GM23338 (cell line): ENCODE data around the gene JKAMP. TPM values are rescaled to one million over a fixed set of nuclear protein-coding genes. Genes with fewer than 3 reads are reported as not detected.

Experiments
- ATAC-seq: fragments of 200-7000 bp; cut with Tn5 transposase; 3 replicates; pipeline ENCODE4 v1.9.1; 2020
- DNase-seq: peaks from one replicate; pipeline ENCODE4 v3.0.0-alpha.2; 2015; ENCODE audit warnings: low spot score
- H2AFZ ChIP-seq: fragments of 200-600 bp; sonication (generic); 2 replicates; pipeline ENCODE4 v1.8.0; 2016; ENCODE audit warnings: antibody characterized with exemption, mild to moderate bottlenecking, moderate library complexity
- H3F3A ChIP-seq: fragments of 200-600 bp; sonication (generic); replicated peaks from 2 replicates; pipeline ENCODE4 v1.8.0; 2017; ENCODE audit warnings: antibody characterized with exemption, mixed run types, low read depth
- H3K27ac ChIP-seq: fragments of 200-600 bp; sonication (generic); 2 replicates; pipeline ENCODE4 v1.6.1; 2016; ENCODE audit warnings: low read depth
- H3K27me3 ChIP-seq: fragments of 200-600 bp; sonication (generic); 2 replicates; pipeline ENCODE4 v1.8.0; 2016; ENCODE audit warnings: mild to moderate bottlenecking, mixed run types, moderate library complexity; ENCODE audit not compliant: insufficient read depth
- H3K36me3 ChIP-seq: fragments of 200-600 bp; sonication (generic); 2 replicates; pipeline ENCODE4 v1.8.0; 2016; ENCODE audit warnings: mild to moderate bottlenecking; ENCODE audit not compliant: insufficient read depth
- H3K4me1 ChIP-seq: fragments of 200-600 bp; sonication (generic); 2 replicates; pipeline ENCODE4 v1.8.0; 2016; ENCODE audit warnings: mild to moderate bottlenecking, moderate library complexity; ENCODE audit not compliant: insufficient read depth
- H3K4me2 ChIP-seq: fragments of 200-600 bp; sonication (generic); 2 replicates; pipeline ENCODE4 v1.7.1; 2017; ENCODE audit warnings: mixed run types
- H3K4me3 ChIP-seq: fragments of 200-600 bp; sonication (generic); 2 replicates; pipeline ENCODE4 v1.6.1; 2016; ENCODE audit warnings: mixed run types
- H3K79me2 ChIP-seq: fragments of 200-600 bp; sonication (generic); replicated peaks from 2 replicates; pipeline ENCODE4 v1.8.0; 2017; ENCODE audit warnings: mild to moderate bottlenecking; ENCODE audit not compliant: insufficient read depth
- H3K9me2 ChIP-seq: fragments of 200-600 bp; sonication (generic); 2 replicates; pipeline ENCODE4 v1.8.0; 2017; ENCODE audit not compliant: insufficient read depth
- H4K20me1 ChIP-seq: fragments of 200-600 bp; sonication (generic); replicated peaks from 2 replicates; pipeline ENCODE4 v1.8.0; 2017; ENCODE audit warnings: mild to moderate bottlenecking; ENCODE audit not compliant: insufficient read depth
- H3K27ac Mint-ChIP-seq: 2 replicates; pipeline ENCODE4 v1.8.0; 2020; ENCODE audit warnings: inconsistent platforms, mild to moderate bottlenecking, moderate library complexity, mixed read lengths
- H3K27me3 Mint-ChIP-seq: 3 replicates; pipeline ENCODE4 v1.8.0; 2022; ENCODE audit warnings: low read depth, mild to moderate bottlenecking, moderate library complexity, mixed read lengths, inconsistent platforms; ENCODE audit not compliant: insufficient read depth, poor library complexity
- H3K36me3 Mint-ChIP-seq: 3 replicates; pipeline ENCODE4 v1.8.0; 2021; ENCODE audit warnings: low read depth, mild to moderate bottlenecking, inconsistent platforms, moderate library complexity, mixed read lengths
- H3K4me1 Mint-ChIP-seq: 3 replicates; pipeline ENCODE4 v1.8.0; 2020; ENCODE audit warnings: mild to moderate bottlenecking, inconsistent platforms, mixed read lengths
- H3K4me3 Mint-ChIP-seq: 3 replicates; pipeline ENCODE4 v1.8.0; 2021; ENCODE audit warnings: moderate library complexity, mild to moderate bottlenecking, inconsistent platforms, mixed read lengths
- H3K9me3 Mint-ChIP-seq: 3 replicates; pipeline ENCODE4 v1.8.0; 2020; ENCODE audit warnings: moderate library complexity, mild to moderate bottlenecking, inconsistent platforms, mixed read lengths
- CREB1 ChIP-seq: fragments of 250-450 bp; sonication (Bioruptor Pico); IDR thresholded peaks from 2 replicates; pipeline ENCODE4 v1.5.0; 2020; ENCODE audit warnings: low read depth, mild to moderate bottlenecking, moderate library complexity
- EZH2 ChIP-seq: fragments of 200-600 bp; sonication (generic); IDR thresholded peaks from one replicate; pipeline ENCODE4 v1.8.0; 2017; ENCODE audit warnings: antibody characterized with exemption, mild to moderate bottlenecking, low read depth; ENCODE audit not compliant: unreplicated experiment
- EZH2phosphoT487 ChIP-seq: fragments of 200-600 bp; sonication (generic); IDR thresholded peaks from one replicate; pipeline ENCODE4 v1.8.1; 2018; ENCODE audit warnings: antibody characterized with exemption; ENCODE audit not compliant: unreplicated experiment
- JUNB ChIP-seq: IDR thresholded peaks from one replicate; pipeline ENCODE4 v1.6.1; 2016; ENCODE audit warnings: antibody characterized with exemption; ENCODE audit not compliant: unreplicated experiment
- POLR2AphosphoS5 ChIP-seq: IDR thresholded peaks from 2 replicates; pipeline ENCODE4 v1.6.1; 2016; ENCODE audit warnings: antibody characterized with exemption, low read depth
- ZNF114 ChIP-seq: fragments of 250-450 bp; sonication (Bioruptor Pico); IDR thresholded peaks from 2 replicates; pipeline ENCODE4 v1.5.0; 2020; ENCODE audit warnings: mild to moderate bottlenecking, moderate library complexity
- ZNF331 ChIP-seq: fragments of 250-450 bp; sonication (Bioruptor Pico); IDR thresholded peaks from 2 replicates; pipeline ENCODE4 v1.5.0; 2020; ENCODE audit warnings: low read depth, mild to moderate bottlenecking, moderate library complexity
- ZNF462 ChIP-seq: fragments of 250-450 bp; sonication (Bioruptor Pico); IDR thresholded peaks from 2 replicates; pipeline ENCODE4 v1.5.0; 2020; ENCODE audit warnings: mild to moderate bottlenecking, moderate library complexity
- polyA plus RNA-seq: library from polyadenylated mRNA; unstranded; fragments of >200 nt; fragmentation: Nextera tagmentation; extraction: Ambion mirVana; gene quantifications from 2 replicates; pipeline ENCODE4 v1.2.1, GENCODE V29; 2016
- total RNA-seq: library from RNA; depleted of rRNA; stranded (reverse); fragments of >200 nt; shearing (Covaris generic); gene quantifications from 2 replicates; pipeline ENCODE4 v1.2.3, GENCODE V29; 2014
- TF ChIP-seq, protein P1 (sequence below), 2 experiments: fragments of 200-600 bp in 1 of 2; sonication (generic) in 1 of 2; conservative IDR thresholded peaks; 2 replicates each; pipeline versions ENCODE4 v1.5.1 to v1.6.1; 2016 to 2017; ENCODE audit warnings: antibody characterized with exemption in 2 of 2, low read depth in 2 of 2, mild to moderate bottlenecking in 2 of 2, moderate library complexity in 1 of 2
- TF ChIP-seq, protein P2 (sequence below): IDR thresholded peaks from 2 replicates; pipeline ENCODE4 v1.6.1; 2016; ENCODE audit warnings: antibody characterized with exemption

Gene JKAMP
- total and polyA plus RNA-seq, 2 experiments from 2014 or later, result 31.6 to 66.8 TPM

- Mint-ChIP-seq H3K4me3 (no peak overlapping the region), H3K27me3 (no peaks in the 10 kb centered on the region), H3K36me3 (peaks cover 22% of the 10 kb centered on the region; the same call in 2 of the 3 replicates), H3K9me3 (no peaks in the 10 kb centered on the region), H3K4me1 (no peaks in the 10 kb centered on the region), H3K27ac (no peak overlapping the region)
- Histone ChIP-seq H3K36me3 (peaks cover 24% of the 10 kb centered on the region), H3K4me1 (no peaks in the 10 kb centered on the region), H2AFZ (no peak overlapping the region), H3K4me3 (no peak overlapping the region), H4K20me1 (no peaks in the 10 kb centered on the region), H3K27ac (no peak overlapping the region), H3K79me2 (no peaks in the 10 kb centered on the region), H3K27me3 (no peaks in the 10 kb centered on the region), H3K4me2 (no peak overlapping the region), H3K9me2 (no peaks in the 10 kb centered on the region), H3F3A (no peaks in the 10 kb centered on the region)
- TF ChIP-seq EZH2phosphoT487, result no peak
- no peak for TF ChIP-seq ZNF114 (CRISPR knock-in tag)
- TF ChIP-seq ZNF331, result no peak
- ATAC-seq, result no peak
- no peak for DNase-seq
These were observed 16.4 kb downstream of the JKAMP start for GRCh38 chr14:59500732-59501131.

- H3K36me3 Mint-ChIP-seq, result peaks cover 15% of the 10 kb centered on the region; the same call in 2 of the 3 replicates
- H3K27ac Mint-ChIP-seq, result no peak overlapping the region
- no peaks in the 10 kb centered on the region for H3K9me3 Mint-ChIP-seq
- H3K4me3 Mint-ChIP-seq, result no peak overlapping the region
- H3K9me2 ChIP-seq, result no peaks in the 10 kb centered on the region
- H3K27ac ChIP-seq, result no peak overlapping the region
- peaks cover 9% of the 10 kb centered on the region; the same call in 2 of the 3 replicates for H3K4me1 Mint-ChIP-seq
- H3K79me2 ChIP-seq, result no peaks in the 10 kb centered on the region
- H3K36me3 ChIP-seq, result peaks cover 8% of the 10 kb centered on the region; the same call in 1 of the 2 replicates
- H2AFZ ChIP-seq, result no peak overlapping the region
- H3K4me3 ChIP-seq, result no peak overlapping the region
- H3K4me1 ChIP-seq, result no peaks in the 10 kb centered on the region
- no peak for ATAC-seq
- TF ChIP-seq JUNB, result no peak
- no peak for TF ChIP-seq POLR2AphosphoS5
- no peak for TF ChIP-seq ZNF462 (CRISPR knock-in tag)
- TF ChIP-seq, protein P1, sequence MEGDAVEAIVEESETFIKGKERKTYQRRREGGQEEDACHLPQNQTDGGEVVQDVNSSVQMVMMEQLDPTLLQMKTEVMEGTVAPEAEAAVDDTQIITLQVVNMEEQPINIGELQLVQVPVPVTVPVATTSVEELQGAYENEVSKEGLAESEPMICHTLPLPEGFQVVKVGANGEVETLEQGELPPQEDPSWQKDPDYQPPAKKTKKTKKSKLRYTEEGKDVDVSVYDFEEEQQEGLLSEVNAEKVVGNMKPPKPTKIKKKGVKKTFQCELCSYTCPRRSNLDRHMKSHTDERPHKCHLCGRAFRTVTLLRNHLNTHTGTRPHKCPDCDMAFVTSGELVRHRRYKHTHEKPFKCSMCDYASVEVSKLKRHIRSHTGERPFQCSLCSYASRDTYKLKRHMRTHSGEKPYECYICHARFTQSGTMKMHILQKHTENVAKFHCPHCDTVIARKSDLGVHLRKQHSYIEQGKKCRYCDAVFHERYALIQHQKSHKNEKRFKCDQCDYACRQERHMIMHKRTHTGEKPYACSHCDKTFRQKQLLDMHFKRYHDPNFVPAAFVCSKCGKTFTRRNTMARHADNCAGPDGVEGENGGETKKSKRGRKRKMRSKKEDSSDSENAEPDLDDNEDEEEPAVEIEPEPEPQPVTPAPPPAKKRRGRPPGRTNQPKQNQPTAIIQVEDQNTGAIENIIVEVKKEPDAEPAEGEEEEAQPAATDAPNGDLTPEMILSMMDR (conservative IDR thresholded peaks at IDR 0.05; ENCODE audit: low read depth in 2 of 2), result no peak
- TF ChIP-seq CREB1 (CRISPR knock-in tag), result no peak
- no peak for TF ChIP-seq EZH2phosphoT487
- no peak for TF ChIP-seq EZH2
- TF ChIP-seq, protein P2, sequence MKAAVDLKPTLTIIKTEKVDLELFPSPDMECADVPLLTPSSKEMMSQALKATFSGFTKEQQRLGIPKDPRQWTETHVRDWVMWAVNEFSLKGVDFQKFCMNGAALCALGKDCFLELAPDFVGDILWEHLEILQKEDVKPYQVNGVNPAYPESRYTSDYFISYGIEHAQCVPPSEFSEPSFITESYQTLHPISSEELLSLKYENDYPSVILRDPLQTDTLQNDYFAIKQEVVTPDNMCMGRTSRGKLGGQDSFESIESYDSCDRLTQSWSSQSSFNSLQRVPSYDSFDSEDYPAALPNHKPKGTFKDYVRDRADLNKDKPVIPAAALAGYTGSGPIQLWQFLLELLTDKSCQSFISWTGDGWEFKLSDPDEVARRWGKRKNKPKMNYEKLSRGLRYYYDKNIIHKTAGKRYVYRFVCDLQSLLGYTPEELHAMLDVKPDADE, result no peak
- TF ChIP-seq ZNF114 (CRISPR knock-in tag), result no peak
- no peak for DNase-seq
- H4K20me1 ChIP-seq, result no peaks in the 10 kb centered on the region
- no peaks in the 10 kb centered on the region for H3F3A ChIP-seq
- no peaks in the 10 kb centered on the region for H3K27me3 ChIP-seq
- H3K4me2 ChIP-seq, result no peak overlapping the region
- no peaks in the 10 kb centered on the region for H3K27me3 Mint-ChIP-seq
These were observed 18.9 kb downstream of the JKAMP start for GRCh38 chr14:59503256-59503655.
